Liver (tissue), 9 donors: ENCODE results near the gene TNFRSF1B. TPM values are rescaled to one million over a fixed set of nuclear protein-coding genes. Genes with fewer than 3 reads are reported as not detected.

Experiments
- DNase-seq: peaks from one replicate; pipeline ENCODE4 v3.0.0-alpha.2; 2017; ENCODE audit warnings: low spot score
- H3K27ac ChIP-seq, 2 donors: one replicate each; pipeline ENCODE4 v1.7.0; 2013; ENCODE audit warnings: inconsistent platforms in 2 of 2, low read length in 2 of 2, control low read depth in 1 of 2, low read depth in 1 of 2, mild to moderate bottlenecking in 1 of 2
- H3K27me3 ChIP-seq, 4 donors: one replicate each; pipeline versions ENCODE4 v1.6.1 to v1.7.0; 2013; ENCODE audit warnings: low read length in 3 of 4, inconsistent platforms in 1 of 4, mild to moderate bottlenecking in 1 of 4, moderate library complexity in 1 of 4; ENCODE audit not compliant: control insufficient read depth in 4 of 4, insufficient read depth in 4 of 4
- H3K36me3 ChIP-seq, 4 donors: one replicate each; pipeline versions ENCODE4 v1.6.1 to v1.7.0; 2013; ENCODE audit warnings: low read length in 3 of 4, mild to moderate bottlenecking in 3 of 4, low read depth in 1 of 4, moderate library complexity in 1 of 4; ENCODE audit not compliant: control insufficient read depth in 4 of 4, insufficient read depth in 3 of 4
- H3K4me1 ChIP-seq, 4 donors: one replicate each; pipeline versions ENCODE4 v1.6.1 to v1.7.0; 2013; ENCODE audit warnings: low read length in 3 of 4, mild to moderate bottlenecking in 3 of 4, moderate library complexity in 1 of 4; ENCODE audit not compliant: control insufficient read depth in 4 of 4, insufficient read depth in 4 of 4
- H3K4me3 ChIP-seq, 3 donors: one replicate each; pipeline versions ENCODE4 v1.6.1 to v1.7.0; 2013; ENCODE audit warnings: low read length in 3 of 3, control low read depth in 1 of 3, low read depth in 1 of 3, mild to moderate bottlenecking in 1 of 3
- H3K9ac ChIP-seq, 2 donors: one replicate each; pipeline ENCODE4 v1.7.0; 2013; ENCODE audit warnings: low read length in 2 of 2, mild to moderate bottlenecking in 2 of 2, moderate library complexity in 2 of 2, control low read depth in 1 of 2, low read depth in 1 of 2
- H3K9me3 ChIP-seq, 4 donors: one replicate each; pipeline versions ENCODE4 v1.6.1 to v1.7.0; 2013; ENCODE audit warnings: low read length in 3 of 4; ENCODE audit not compliant: control insufficient read depth in 4 of 4
- ATF3 ChIP-seq: IDR thresholded peaks from 2 replicates; pipeline ENCODE4 v1.6.1; 2016; ENCODE audit warnings: antibody characterized with exemption
- CTCF ChIP-seq: fragments of 150-350 bp; IDR thresholded peaks from 2 replicates; pipeline ENCODE4 v1.5.1; 2017; ENCODE audit warnings: improper control_type of control experiment, low read depth, low read length; ENCODE audit not compliant: missing input control
- EGR1 ChIP-seq, 2 donors: IDR thresholded peaks; 2 replicates each; pipeline ENCODE4 v1.6.1; 2016 to 2018; ENCODE audit warnings: antibody characterized with exemption in 2 of 2, low read depth in 2 of 2
- HNF4A ChIP-seq, 2 donors: conservative IDR thresholded peaks; 2 replicates each; pipeline ENCODE4 v1.6.1; 2016; ENCODE audit warnings: antibody characterized with exemption in 2 of 2, mild to moderate bottlenecking in 2 of 2
- HNF4G ChIP-seq: IDR thresholded peaks from 2 replicates; pipeline ENCODE4 v1.6.1; 2016; ENCODE audit warnings: antibody characterized with exemption
- JUND ChIP-seq, 2 donors: IDR thresholded peaks; 2 replicates each; pipeline ENCODE4 v1.6.1; 2016; ENCODE audit warnings: antibody characterized with exemption in 2 of 2
- RAD21 ChIP-seq, 2 donors: IDR thresholded peaks; 2 replicates each; pipeline ENCODE4 v1.6.1; 2016; ENCODE audit warnings: antibody characterized with exemption in 2 of 2, mild to moderate bottlenecking in 2 of 2
- REST ChIP-seq: IDR thresholded peaks from 2 replicates; pipeline ENCODE4 v1.6.1; 2016; ENCODE audit warnings: antibody characterized with exemption, mild to moderate bottlenecking
- RXRA ChIP-seq, 2 donors: IDR thresholded peaks; 2 replicates each; pipeline ENCODE4 v1.6.1; 2017 to 2018; ENCODE audit warnings: antibody characterized with exemption in 2 of 2, mild to moderate bottlenecking in 1 of 2
- SP1 ChIP-seq: IDR thresholded peaks from 2 replicates; pipeline ENCODE4 v1.6.1; 2018; ENCODE audit warnings: antibody characterized with exemption, mild to moderate bottlenecking
- YY1 ChIP-seq: IDR thresholded peaks from 2 replicates; pipeline ENCODE4 v1.6.1; 2016; ENCODE audit warnings: antibody characterized with exemption, mild to moderate bottlenecking
- ZBTB33 ChIP-seq: IDR thresholded peaks from 2 replicates; pipeline ENCODE4 v1.6.1; 2016; ENCODE audit warnings: antibody characterized with exemption
- WGBS: extraction: QIAGEN DNeasy Blood & Tissue Kit; methylation state at CpG from one replicate; pipeline ENCODE4 v1.1.7; 2013; 5-methylcytosine and 5-hydroxymethylcytosine counted together
- polyA plus RNA-seq, 2 donors: library from polyadenylated mRNA; stranded (reverse) in 1 of 2; unstranded in 1 of 2; fragments of 200-250 nt in 1 of 2; fragments of >200 nt in 1 of 2; fragmentation: Nextera tagmentation in 1 of 2; extraction: Ambion mirVana in 1 of 2; gene quantifications; one replicate each; pipeline versions ENCODE4 v1.2.1 to v1.2.3, GENCODE V29; 2013 to 2015
- total RNA-seq, 2 donors: library from RNA; depleted of rRNA; stranded (reverse); fragments of >200 nt; gene quantifications; one replicate each; pipeline ENCODE4 v1.2.3, GENCODE V29; 2014
- TF ChIP-seq, protein P1 (sequence below): IDR thresholded peaks from 2 replicates; pipeline ENCODE4 v1.6.1; 2016; ENCODE audit warnings: antibody characterized with exemption
- donor health status: healthy.
- donor health status: healthy.
- donor health status: healthy.
- donor health status: healthy.
- donor health status: healthy.

TNFRSF1B gene
- total and polyA plus RNA-seq, 4 donors: 7.2 to 19.6 (median 16.5) TPM

DNA sequence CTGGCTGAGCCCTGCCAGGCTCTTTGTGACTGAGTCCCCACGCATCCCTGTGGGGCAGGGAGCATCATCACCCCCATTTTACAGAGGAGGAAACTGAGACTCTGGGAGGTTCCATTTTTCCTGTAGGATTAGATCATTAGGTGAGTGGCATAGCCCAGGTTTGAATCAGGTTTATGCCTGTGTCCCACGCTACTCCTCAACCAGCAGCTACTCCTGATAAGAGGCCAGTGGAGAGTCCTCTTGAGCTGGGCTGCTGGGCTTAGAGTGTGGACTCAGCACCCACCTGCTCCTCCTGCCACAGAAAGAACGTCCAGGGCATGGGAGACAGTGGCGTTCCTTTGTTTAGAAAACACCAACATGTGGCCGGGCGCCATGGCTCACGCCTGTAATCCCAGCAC is 30.7 kb downstream of the TNFRSF1B start (continued):
- TF ChIP-seq ZBTB33: no peak
- TF ChIP-seq, protein P1, sequence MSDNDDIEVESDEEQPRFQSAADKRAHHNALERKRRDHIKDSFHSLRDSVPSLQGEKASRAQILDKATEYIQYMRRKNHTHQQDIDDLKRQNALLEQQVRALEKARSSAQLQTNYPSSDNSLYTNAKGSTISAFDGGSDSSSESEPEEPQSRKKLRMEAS: no peak
- no peak for TF ChIP-seq HNF4G
- no peak for TF ChIP-seq RXRA (IDR thresholded peaks at IDR 0.05)

DNA sequence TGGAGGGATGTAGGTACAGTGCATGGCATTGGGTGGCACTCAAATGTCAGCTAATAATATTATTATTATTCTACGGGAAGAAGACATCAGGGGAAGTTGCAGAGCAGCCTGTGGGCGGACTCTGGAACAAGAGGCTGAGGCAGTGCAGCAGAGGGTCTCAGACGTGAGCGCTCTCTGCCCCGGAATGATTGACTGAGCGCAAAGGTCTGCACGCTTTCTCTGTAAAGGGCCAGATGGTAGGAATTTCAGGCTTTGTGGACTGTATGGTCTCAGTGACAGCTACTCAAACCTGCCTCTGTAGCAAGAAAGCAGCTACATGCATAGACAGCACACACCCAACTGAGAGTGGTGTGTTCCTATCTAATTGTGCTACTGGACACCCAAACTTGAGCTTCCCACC is 33.4 kb downstream of the TNFRSF1B start:
- TF ChIP-seq YY1: no peak
- no peak for TF ChIP-seq CTCF
- no peak for TF ChIP-seq SP1
- TF ChIP-seq REST: no peak
- TF ChIP-seq ATF3: no peak
- TF ChIP-seq EGR1 (IDR thresholded peaks at IDR 0.05; ENCODE audit: low read depth in 2 of 2): no peak
- no peak for TF ChIP-seq HNF4G
- no peak for TF ChIP-seq JUND (IDR thresholded peaks at IDR 0.05)
- TF ChIP-seq RXRA (IDR thresholded peaks at IDR 0.05): no peak
- TF ChIP-seq HNF4A (conservative IDR thresholded peaks at IDR 0.05): no peak
- no peak for TF ChIP-seq RAD21 (IDR thresholded peaks at IDR 0.05)
- no peak overlapping the region for H3K4me3 ChIP-seq
- no peak overlapping the region for H3K27ac ChIP-seq
- no peak for DNase-seq
- peaks cover 7 to 31% (median 22%) of the 10 kb centered on the region in 4 donors for H3K36me3 ChIP-seq
- H3K27me3 ChIP-seq: no peaks in the 10 kb centered on the region
- no peaks in the 10 kb centered on the region for H3K4me1 ChIP-seq
- WGBS: 94% methylated on average over 7 of the region's 7 CpGs
- no peaks in the 10 kb centered on the region for H3K9me3 ChIP-seq
- no peak overlapping the region for H3K9ac ChIP-seq
